Endothelial cell of hepatic sinusoid (primary cell): ENCODE measurements around the gene SPTLC1.
"Not testable (repeated sequence)": the region's sequence is repeated elsewhere in the genome, so short reads cannot be mapped to it uniquely, and the experiment has no call there.

Experiments used
- in situ Hi-C: cut with HindIII; loops from 2 replicates; pipeline ENCODE4 v1.10.0; 2017; ENCODE audit warnings: low sequenced_read_pairs

The SPTLC1 gene, protein sequence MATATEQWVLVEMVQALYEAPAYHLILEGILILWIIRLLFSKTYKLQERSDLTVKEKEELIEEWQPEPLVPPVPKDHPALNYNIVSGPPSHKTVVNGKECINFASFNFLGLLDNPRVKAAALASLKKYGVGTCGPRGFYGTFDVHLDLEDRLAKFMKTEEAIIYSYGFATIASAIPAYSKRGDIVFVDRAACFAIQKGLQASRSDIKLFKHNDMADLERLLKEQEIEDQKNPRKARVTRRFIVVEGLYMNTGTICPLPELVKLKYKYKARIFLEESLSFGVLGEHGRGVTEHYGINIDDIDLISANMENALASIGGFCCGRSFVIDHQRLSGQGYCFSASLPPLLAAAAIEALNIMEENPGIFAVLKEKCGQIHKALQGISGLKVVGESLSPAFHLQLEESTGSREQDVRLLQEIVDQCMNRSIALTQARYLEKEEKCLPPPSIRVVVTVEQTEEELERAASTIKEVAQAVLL

DNA sequence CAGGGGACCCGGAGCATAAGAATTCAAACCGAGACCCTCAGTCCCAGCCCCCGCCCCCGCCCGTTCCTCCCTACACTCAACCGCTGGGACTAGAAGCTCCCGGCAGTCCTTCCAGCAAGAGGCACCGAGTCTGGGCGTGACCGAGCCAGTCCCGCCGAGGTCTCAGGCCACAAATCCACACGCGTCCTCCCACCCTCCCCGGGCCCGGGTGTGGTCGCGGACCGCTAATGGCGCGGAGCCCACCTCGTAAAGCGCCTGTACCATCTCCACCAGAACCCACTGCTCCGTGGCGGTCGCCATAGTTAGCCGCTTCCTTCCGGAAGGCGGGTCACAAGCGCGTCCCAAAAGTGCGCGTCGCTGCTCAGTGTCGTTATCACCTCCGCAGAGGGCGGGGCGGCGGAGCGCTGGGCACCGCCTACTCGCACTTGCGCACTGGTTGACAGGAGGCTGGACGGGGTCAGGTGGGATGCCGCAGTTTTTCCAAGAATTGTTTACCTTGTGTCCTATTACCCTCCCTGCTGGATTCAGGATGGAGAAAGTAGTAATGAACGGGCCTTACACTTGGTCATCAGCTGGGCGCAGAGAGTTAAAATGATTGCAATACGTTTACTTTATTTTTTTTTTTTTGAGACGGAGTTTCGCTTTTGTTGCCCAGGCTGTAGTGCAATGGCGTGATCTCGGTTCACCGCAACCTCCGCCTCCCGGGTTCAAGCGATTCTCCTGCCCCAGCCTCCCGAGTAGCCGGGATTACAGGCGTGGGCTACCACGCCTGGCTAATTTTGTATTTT is at the start of gene SPTLC1:
SPTLC1 (minus strand) TSS at position 343 of the 788 bp plus-strand sequence; CDS start at position 300, 43 bp downstream.
- in situ Hi-C loops = no loop called here

DNA sequence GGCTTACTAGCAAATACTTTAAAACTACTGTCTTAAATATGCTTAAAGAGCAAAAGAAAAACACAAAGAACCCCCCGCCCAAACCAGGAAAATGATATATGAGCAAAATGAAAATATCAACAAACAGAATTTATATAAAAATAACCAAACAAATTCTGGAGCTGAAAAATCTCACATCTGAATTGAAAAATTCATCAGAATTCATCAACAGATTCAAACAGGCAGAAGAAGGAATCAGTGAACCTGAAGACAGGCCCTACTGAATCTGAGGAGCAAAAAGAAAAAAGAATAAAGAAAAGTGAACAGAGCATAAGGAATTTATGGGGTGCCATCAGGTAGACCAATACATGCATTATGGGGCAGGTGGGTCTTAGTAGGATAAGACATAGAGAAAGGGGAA is 49.8 kb upstream of the SPTLC1 start:
- in situ Hi-C loops = no loop called here

DNA sequence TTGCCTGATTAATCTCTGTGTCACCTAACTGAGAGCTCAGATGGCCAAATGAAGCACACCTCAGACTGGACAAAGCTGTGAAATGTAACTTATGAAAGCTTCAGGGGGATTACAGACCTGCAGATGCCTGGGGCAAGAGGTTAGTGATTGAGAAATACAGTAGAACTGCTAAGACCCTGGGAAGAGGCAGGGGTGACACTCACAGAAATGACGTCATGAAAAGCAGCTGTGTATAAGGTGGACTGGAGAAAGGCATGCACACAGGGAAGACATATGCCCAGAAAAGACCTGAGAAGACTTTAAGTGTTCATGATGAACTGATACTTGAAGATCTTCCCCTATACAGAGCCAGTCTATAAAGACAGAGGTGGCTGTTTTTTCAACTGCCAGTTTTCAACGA is 49.3 kb upstream of the SPTLC1 start:
- in situ Hi-C loops = no loop called here

DNA sequence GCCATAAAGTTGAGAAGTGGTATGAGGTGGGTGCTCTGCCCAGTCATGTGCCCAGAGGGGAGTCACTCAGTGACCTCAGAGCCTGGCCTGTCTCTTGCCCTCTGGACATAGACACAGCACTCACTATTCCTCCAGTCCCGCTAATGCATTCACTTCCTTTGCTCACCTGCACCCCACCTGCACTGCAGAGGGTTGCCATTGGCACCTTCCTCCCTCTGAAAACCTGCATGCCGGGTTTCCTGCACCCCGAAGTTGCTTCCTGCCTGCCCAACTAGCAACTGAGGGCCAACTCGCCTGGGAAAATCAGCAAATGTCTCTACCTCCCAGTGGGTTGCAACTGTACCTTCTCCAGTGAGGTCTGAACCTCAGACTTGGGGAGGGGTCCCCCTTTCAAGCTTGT is 48.1 kb upstream of the SPTLC1 start:
- in situ Hi-C loops = no loop called here

DNA sequence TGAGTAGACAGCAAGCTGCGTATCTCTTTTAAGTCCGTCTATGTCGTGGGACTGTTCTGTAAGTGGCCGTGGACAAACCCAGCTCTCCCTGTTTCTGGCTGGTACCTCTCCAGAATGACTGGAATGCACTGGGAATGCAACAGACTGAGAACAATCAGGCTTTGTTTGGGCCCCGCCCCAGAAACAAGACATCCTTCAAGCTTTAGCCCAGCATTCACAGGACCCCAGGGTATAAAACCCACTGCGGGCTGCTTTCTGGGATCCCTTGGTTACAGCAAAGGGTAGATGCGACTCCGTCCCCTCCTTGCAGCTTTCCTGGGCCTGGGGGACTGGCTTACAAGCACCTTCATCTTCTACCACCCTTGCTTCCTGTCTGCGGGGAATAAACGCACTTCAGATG is 45.6 kb upstream of the SPTLC1 start:
- in situ Hi-C loops = no loop called here

DNA sequence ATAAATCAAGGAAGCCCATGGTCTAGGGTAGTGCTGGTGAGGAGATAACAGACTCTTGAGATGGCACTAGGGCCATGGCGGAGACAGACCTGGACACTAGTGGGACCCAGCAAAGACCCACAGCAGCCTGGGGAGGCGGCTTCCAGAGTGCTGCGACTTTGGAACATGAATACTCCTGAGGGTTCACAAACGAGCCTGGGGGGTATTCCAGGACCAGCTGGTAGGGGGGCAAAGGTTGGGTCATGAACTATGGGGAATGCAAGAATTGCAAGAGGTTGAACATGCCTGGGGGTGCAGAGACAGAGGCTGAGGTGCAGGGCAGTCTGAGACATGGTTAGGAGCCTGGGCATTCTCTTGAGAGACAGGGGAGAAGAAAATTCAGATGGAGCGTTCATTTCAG is 43.8 kb upstream of the SPTLC1 start:
- in situ Hi-C loops = no loop called here

DNA sequence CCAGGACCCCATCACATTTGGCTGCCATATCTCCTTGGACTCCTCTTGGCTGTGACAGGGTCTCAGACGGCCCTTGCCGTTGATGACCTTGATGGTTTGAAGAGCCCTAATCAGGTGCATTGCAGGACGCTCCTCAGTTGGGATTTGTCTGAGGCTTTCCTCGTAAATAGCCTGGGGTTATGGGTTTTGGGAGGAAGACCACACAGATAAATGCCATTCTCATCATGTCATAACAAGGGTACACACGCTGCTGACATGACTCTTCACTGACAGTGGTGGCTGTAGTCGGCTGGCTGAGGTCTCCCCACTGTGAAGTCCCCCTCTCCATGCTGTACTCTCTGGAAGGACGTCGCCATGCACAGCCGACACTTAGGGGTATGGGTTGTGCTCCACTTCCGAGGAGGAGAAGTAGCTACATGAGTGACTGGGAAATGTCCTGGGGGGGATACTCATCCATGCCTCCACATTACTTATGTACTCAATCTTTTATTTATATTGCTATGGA is 42.9 kb upstream of the SPTLC1 start:
- in situ Hi-C loops = no loop called here

DNA sequence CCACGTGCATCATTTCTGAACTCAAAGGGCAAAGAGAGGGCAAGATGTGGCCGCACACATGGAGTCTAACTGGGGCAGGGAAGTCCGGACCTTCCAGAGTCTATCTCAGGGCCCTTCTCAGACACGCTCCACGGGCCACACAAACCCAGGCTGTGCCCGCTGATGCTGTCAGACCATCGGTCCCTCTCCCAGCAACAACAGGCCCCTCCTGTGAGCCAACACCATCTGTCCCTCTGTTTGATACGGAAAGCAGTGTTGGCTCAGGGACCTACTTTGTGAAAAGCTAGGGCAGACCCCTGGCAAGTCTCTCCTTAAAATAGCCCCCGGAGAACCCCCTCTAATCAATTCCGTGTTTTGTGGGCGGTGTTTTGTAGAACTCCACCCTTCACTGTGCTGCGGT is 40.5 kb upstream of the SPTLC1 start:
- in situ Hi-C loops = not testable (repeated sequence)

DNA sequence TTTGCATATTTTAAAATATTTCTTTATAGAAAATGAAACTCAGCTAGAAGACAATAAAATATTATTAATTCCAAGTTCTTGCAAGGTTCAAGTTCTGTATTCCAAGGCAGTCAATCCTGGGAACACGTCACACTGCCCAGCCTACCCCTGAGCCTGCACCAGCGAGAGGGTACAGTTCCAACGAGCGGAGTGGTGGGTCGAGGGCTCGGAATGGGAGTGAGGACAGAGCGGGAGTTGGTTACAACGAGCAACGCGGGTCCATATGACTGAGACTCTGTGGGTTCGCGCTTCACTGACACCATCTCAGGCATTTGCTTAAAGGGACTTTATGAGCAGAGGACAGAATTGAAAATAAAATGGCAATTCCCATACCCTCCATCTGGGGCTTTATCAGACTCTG is 40.0 kb upstream of the SPTLC1 start:
- in situ Hi-C loops = no loop called here

DNA sequence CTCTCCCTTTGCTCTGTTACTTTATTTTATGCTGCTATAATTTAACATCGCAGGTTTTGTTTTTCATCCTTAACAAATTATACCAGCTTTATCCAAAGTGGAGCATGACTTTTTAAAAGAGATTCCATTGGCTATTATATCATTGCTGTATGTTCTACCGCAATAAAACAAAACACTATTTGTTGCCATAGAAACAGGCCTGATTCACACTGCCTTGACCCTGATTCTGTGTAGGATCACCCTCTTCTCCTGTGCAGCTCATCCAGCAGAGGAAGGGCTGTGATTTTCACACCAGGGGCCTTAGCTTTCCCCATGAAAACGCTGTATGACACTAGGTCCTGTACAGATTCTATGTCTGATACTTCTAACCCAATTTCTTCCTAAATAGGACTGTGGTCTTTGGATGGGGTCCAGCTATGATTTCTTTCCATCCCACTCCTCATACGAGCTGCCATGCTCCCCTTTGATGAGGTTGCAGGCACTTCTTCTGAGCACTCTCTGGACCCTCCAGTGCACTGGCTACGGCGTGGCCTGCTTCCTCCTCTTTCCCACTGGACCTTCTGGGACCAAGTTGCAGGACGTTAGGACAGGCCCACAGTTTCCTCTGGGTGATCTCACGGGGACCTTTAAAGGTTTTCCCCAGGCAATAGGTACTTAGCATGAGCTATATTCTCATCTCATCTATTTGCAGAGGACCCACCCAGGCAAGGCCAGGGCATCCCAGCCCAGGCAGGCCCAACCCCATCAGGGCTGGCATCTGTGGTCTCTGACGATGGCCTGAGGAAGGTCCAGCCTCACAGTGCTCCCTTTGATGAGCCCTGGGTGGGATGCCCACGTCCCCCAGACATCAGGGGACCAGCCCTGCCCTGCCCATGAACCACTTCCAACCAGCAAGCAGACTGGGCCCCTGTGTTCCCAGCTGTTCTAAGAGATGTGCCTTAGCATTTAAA is 38.5 kb upstream of the SPTLC1 start:
- in situ Hi-C loops = not testable (repeated sequence)

DNA sequence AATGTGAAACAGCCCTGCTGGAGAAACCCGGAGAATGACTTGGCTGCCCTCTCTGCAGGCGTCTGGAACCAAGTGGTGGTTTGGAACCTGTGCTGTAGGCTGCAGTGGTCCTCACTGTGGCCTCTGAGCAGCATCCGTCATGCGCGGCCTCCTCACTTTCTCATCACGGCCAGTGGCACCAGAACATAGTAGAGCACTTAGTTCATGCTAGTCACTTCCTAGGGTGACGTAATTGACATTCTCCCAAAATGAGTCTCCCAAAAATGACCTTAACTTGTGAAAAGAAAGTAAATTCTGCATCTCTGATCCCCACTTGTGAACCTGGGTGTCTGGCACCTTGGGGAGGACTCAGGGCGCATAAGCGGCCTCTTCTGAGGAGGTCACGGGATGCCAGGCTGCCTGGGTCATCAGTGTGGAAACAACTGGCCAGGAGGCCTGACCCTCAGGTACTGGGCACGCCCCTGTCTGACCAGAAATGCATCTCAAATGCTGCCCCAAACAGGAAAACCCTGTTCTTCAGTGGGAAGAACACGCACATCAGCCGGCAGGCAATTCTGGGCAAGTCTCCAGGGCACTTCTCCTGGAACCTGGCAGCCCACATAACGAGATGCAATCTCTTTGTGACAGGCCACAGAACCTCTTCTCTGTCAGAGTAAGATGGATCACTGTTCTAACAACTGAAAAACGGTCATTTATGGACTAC is 36.6 kb upstream of the SPTLC1 start:
- in situ Hi-C loops = no loop called here

DNA sequence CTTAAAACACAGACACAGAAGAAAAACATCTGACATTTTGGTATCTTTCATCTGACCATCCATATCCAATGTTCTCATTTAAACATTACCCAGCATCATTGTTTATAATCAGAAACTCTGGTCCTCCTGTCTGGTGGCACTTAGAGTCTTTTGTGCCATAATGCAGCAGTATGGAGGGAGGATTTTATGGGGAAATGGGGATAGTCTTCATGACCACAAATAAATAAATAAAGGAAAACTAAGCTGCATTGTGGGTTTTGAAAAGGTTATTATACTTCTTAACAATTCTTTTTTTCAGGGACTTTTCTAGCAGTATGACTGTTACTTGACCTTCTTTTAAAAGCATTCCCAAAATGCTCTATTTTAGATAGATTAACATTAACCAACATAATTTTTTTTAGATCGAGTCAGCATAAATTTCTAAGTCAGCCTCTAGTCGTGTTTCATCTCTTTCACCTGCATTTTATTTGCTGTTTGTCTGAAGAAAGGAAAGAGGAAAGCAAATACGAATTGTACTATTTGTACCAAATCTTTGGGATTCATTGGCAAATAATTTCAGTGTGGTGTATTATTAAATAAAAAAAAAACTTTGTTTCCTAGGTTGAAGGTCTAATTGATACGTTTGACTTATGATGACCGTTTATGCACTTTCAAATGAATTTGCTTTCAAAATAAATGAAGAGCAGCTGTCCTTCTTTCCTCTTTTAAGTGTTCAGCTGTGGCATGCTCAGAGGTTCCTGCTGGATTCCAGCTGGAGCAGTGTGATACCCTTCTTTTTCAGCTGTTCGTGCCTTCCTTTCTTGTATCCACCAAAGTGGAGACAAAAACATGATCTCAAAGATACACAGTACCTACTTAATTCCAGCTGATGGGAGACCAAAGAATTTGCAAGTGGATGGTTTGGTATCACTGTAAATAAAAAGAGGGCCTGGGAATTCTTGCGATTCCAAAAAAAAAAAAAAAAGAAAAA is 35.6 kb upstream of the SPTLC1 start:
- in situ Hi-C loops = not testable (repeated sequence)

DNA sequence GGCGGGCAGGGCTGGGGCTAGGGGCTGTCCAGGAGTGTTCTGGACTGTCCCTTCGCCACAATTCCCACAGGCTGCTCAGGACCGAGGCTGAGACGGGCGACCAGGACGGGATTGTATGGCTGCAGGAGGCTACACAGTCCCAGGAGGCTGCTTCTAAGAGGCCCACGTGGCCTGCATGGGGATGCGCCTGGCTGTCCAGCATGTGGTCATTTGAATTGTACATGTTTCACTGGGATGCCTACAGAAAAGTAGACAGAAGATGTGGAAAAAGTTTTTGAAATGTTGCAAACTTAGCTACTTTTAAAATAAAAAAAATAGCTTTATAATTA is 32.6 kb upstream of the SPTLC1 start:
- in situ Hi-C loops = no loop called here

DNA sequence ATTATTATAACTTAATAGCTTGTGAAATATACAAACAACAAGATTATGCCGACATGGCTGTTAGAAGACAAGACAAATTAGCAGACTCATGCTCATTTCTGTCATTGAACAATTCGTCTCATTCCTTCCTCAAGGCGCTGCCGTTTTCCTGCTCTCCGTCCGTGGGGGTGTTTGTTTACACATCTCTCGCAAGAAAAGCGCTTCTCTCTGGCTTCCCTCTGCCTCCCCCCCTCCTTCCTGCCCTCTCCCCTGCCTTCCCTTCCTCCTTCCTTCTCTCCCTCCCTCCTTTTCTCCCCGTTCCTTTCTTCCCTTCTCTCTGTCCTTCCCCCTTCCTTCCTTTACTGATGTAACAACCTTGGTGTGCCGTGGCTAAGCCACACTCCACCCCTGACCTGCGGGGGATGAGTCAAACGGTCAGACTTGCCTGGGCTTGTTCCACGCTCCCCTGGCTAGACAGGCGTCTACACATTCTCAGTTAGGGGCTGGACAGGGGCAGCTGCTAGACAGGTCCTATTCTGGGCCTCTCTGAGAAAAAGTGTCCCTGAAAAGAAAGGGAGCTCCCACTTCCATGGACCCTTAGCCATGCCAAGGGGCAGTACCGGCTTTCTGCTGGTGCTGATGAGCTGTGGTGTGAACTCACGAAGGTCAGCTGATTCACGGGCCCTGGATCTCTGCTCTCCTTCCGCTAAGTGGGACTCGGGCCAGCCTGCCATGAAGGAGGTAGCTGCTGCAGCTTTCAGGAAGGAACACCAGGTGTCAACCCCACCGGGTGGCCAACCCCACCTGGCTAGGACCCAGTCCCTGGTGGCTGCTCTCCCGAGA is 32.0 kb upstream of the SPTLC1 start:
- in situ Hi-C loops = no loop called here

DNA sequence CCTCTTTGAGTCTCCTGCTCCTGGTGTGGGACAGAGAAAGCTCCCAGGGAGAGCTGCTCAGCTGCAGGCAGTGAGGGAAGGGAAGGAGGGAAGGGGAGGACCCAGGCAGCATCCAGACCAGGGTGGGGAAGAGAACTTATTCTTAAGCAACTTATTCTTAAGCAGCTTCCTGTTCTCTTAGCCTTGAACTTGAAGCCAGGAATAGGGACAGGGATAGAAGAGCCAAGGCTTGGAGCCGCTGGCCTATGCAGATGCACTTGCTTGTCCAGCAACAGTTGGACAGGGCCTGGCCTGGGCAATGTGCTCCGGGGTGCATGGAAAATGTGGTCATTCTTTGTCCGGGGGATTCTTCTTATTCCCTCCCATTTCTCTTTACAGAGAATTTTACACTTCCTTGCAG is 31.4 kb upstream of the SPTLC1 start:
- in situ Hi-C loops = no loop called here

DNA sequence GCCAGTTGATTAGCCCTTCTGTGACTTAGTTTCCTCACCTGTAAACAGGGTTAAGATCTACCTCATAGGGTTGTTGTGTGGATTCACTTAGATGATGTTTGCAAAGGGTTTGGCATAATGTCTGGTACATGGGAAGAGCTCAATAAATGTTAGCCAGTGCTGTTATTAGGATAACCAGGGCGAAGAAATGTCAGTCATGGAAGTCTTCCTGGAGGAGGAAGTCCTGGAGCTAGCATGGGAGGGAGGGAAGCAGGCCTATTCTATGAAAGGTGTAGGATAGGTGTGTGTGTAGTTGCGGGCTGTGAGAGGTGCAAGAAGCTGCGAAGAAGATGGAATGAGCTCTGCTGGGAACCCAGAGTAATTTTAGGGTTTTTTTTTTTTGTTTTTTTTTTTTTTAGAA is 30.6 kb upstream of the SPTLC1 start:
- in situ Hi-C loops = not testable (repeated sequence)

DNA sequence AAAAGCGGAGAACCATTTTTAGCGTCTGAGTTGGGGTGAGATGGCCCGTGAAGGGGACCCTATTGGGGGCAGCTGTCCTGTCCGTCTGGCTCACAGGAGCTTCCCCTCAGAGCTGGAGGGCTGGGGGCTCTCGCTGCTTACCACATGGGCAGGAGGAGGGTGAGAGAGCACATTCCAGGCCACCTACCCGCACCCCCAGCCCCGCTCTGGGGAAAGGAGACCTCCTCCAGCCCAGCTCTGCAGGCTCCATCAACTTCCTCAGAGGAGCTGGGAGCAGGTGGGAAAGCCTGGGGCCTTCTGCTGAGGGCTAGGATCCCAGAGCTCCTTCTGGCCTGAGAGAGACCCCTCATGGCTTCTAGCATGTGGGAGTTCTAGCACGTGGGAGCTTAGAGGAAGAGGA is 27.1 kb upstream of the SPTLC1 start:
- in situ Hi-C loops = no loop called here
